Measurements from ENCODE around the gene WASHC2C.
"Not testable (repeated sequence)": the region's sequence is repeated elsewhere in the genome, so short reads cannot be mapped to it uniquely, and the experiment has no call there.

WASHC2C gene

GRCh38 chr10:45771757-45772461 is 44.8 kb downstream of the WASHC2C start:
- not testable (repeated sequence) for DNase-seq

- DNase-seq: not testable (repeated sequence)
Measured at GRCh38 chr10:45786217-45786616, 59.2 kb downstream of the WASHC2C start.

- not testable (repeated sequence) for DNase-seq
Measured at GRCh38 chr10:45787212-45787741, 60.2 kb downstream of the WASHC2C start.

- not testable (repeated sequence) for DNase-seq
Measured at GRCh38 chr10:45789991-45790390, 62.9 kb downstream of the WASHC2C start.

GRCh38 chr10:45790694-45791426 is 63.8 kb downstream of the WASHC2C start:
- DNase-seq: not testable (repeated sequence)

- DNase-seq: not testable (repeated sequence)
Measured at GRCh38 chr10:45794761-45795160, 67.7 kb downstream of the WASHC2C start.

GRCh38 chr10:45803060-45804010 is 76.3 kb downstream of the WASHC2C start:
- DNase-seq: not testable (repeated sequence)

GRCh38 chr10:45804996-45805395 is 77.9 kb downstream of the WASHC2C start:
- DNase-seq: not testable (repeated sequence)

GRCh38 chr10:45809837-45810236 is 82.8 kb downstream of the WASHC2C start:
- no peak for DNase-seq

GRCh38 chr10:45811075-45811474 is 84.0 kb downstream of the WASHC2C start:
- no peak for DNase-seq

- DNase-seq: not testable (repeated sequence)
Measured at GRCh38 chr10:45812959-45813358, 85.9 kb downstream of the WASHC2C start.

GRCh38 chr10:45814146-45814545 is 87.1 kb downstream of the WASHC2C start:
- DNase-seq: not testable (repeated sequence)

- no peak for DNase-seq
Measured at GRCh38 chr10:45817130-45817859, 90.2 kb downstream of the WASHC2C start.

GRCh38 chr10:45817912-45818311 is 90.8 kb downstream of the WASHC2C start:
- DNase-seq: no peak

- no peak for DNase-seq
Measured at GRCh38 chr10:45819552-45819951, 92.5 kb downstream of the WASHC2C start.

GRCh38 chr10:45820107-45820830 is 93.2 kb downstream of the WASHC2C start:
- DNase-seq: not testable (repeated sequence)

- not testable (repeated sequence) for DNase-seq
Measured at GRCh38 chr10:45822918-45823317, 95.9 kb downstream of the WASHC2C start.
